GM23338 (cell line): ENCODE data around the gene PINK1.

Experiments used
- CTCF ChIP-seq, 2 experiments: fragments of 200-600 bp in 1 of 2; sonication (generic) in 1 of 2; conservative IDR thresholded peaks; 2 replicates each; pipeline versions ENCODE4 v1.5.1 to v1.6.1; 2016 to 2017; ENCODE audit warnings: antibody characterized with exemption in 2 of 2, low read depth in 2 of 2, mild to moderate bottlenecking in 2 of 2, moderate library complexity in 1 of 2
- EZH2 ChIP-seq: fragments of 200-600 bp; sonication (generic); IDR thresholded peaks from one replicate; pipeline ENCODE4 v1.8.0; 2017; ENCODE audit warnings: antibody characterized with exemption, mild to moderate bottlenecking, low read depth; ENCODE audit not compliant: unreplicated experiment
- NANOG ChIP-seq: IDR thresholded peaks from 2 replicates; pipeline ENCODE4 v1.6.1; 2016; ENCODE audit warnings: antibody characterized with exemption, borderline replicate concordance
- POLR2AphosphoS5 ChIP-seq: IDR thresholded peaks from 2 replicates; pipeline ENCODE4 v1.6.1; 2016; ENCODE audit warnings: antibody characterized with exemption, low read depth

DNA sequence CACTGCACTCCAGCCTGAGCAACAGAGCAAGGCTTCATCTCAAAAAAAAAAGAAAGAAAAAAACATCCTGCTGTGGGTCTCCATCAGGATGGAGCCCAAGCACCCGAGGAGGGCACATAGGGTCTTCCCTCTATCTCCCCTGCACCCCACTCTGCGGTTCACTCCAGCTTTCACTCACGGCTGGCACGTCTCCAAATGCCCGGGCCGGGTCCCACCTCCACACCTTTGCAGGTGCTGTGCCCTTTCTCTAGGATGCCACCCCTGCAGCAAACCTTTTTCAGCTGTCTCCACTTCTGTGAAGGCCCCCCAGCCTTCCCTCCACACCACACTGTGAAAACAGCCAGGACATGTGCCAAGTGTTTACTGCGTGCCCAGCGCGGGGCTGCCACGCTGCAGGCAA, 50.4 kb downstream of the PINK1 start:
- TF ChIP-seq NANOG = no peak
- TF ChIP-seq CTCF (conservative IDR thresholded peaks at IDR 0.05; ENCODE audit: low read depth in 2 of 2) = no peak
- TF ChIP-seq EZH2 = no peak
- TF ChIP-seq POLR2AphosphoS5 = no peak
